HepG2 (cell line): Measurements from ENCODE around the gene SRSF7. TPM values are rescaled to one million over a fixed set of nuclear protein-coding genes. Genes with fewer than 3 reads are reported as not detected.
A peak's percentile ranks its signal among the peaks of the same experiment; 100 is the strongest.

Experiments
- DDIT3 ChIP-seq: sonication (generic); formaldehyde crosslinking; IDR thresholded peaks from 2 replicates; pipeline ENCODE4 v1.4.0; 2020; ENCODE audit warnings: mild to moderate bottlenecking, missing genetic modification reagents
- E2F2 ChIP-seq: sonication (generic); formaldehyde crosslinking; IDR thresholded peaks from 2 replicates; pipeline ENCODE4 v1.4.0; 2020; ENCODE audit warnings: missing genetic modification reagents, borderline replicate concordance
- ERF ChIP-seq: IDR thresholded peaks from 2 replicates; pipeline ENCODE4 v1.6.1; 2018; ENCODE audit warnings: missing biosample characterization, missing genetic modification reagents
- FOXC1 ChIP-seq: sonication (generic); formaldehyde crosslinking; IDR thresholded peaks from 2 replicates; pipeline ENCODE4 v1.8.0; 2022; ENCODE audit warnings: mild to moderate bottlenecking, missing genetic modification reagents, borderline replicate concordance
- HNF1A ChIP-seq, 2 experiments: sonication (generic) in 1 of 2; formaldehyde crosslinking in 1 of 2; IDR thresholded peaks; 2 replicates each; pipeline versions ENCODE4 v1.4.0 to v1.6.1; 2016 to 2020; ENCODE audit warnings: borderline replicate concordance in 1 of 2, low read depth in 1 of 2, mild to moderate bottlenecking in 1 of 2, missing genetic modification reagents in 1 of 2
- HNF4G ChIP-seq, 2 experiments: sonication (generic) in 1 of 2; formaldehyde crosslinking in 1 of 2; IDR thresholded peaks; 2 replicates each; pipeline versions ENCODE4 v1.4.0 to v1.6.1; 2011 to 2020; ENCODE audit warnings: borderline replicate concordance in 2 of 2, low read depth in 2 of 2, mild to moderate bottlenecking in 2 of 2, low read length in 1 of 2, missing genetic modification reagents in 1 of 2, moderate library complexity in 1 of 2
- KLF12 ChIP-seq: sonication (generic); formaldehyde crosslinking; IDR thresholded peaks from 2 replicates; pipeline ENCODE4 v1.4.0; 2020; ENCODE audit warnings: missing genetic modification reagents, borderline replicate concordance
- PBX3 ChIP-seq: sonication (generic); formaldehyde crosslinking; IDR thresholded peaks from 2 replicates; pipeline ENCODE4 v1.8.1; 2023; ENCODE audit warnings: missing genetic modification reagents, inconsistent platforms, borderline replicate concordance
- PTBP1 ChIP-seq: fragments of 200-400 bp; formaldehyde crosslinking; IDR thresholded peaks from 2 replicates; pipeline ENCODE4 v1.6.1; 2018; ENCODE audit warnings: low read length, low read depth; ENCODE audit not compliant: poor library complexity, severe bottlenecking
- RFX3 ChIP-seq: IDR thresholded peaks from 2 replicates; pipeline ENCODE4 v1.6.1; 2016; ENCODE audit warnings: missing biosample characterization, missing genetic modification reagents
- SUZ12 ChIP-seq: fragments of 150-350 bp; IDR thresholded peaks from 2 replicates; pipeline ENCODE4 v1.6.1; 2014; ENCODE audit warnings: low read depth, low read length
- ZBTB33 ChIP-seq: sonication (generic); formaldehyde crosslinking; IDR thresholded peaks from 2 replicates; pipeline ENCODE4 v1.4.0; 2020; ENCODE audit warnings: missing genetic modification reagents
- ZC3H4 ChIP-seq: sonication (generic); formaldehyde crosslinking; IDR thresholded peaks from 2 replicates; pipeline ENCODE4 v1.4.0; 2020; ENCODE audit warnings: missing genetic modification reagents, borderline replicate concordance
- ZNF512B ChIP-seq: sonication (generic); formaldehyde crosslinking; IDR thresholded peaks from 2 replicates; pipeline ENCODE4 v1.5.1; 2020; ENCODE audit warnings: missing genetic modification reagents, mild to moderate bottlenecking, borderline replicate concordance
- polyA plus RNA-seq, 8 experiments: library from polyadenylated mRNA; depleted of rRNA in 3 of 8; stranded (reverse) in 7 of 8; unstranded in 1 of 8; fragments of >200 nt; fragmentation: Illumina TruSeq in 4 of 8; extraction: Trizol in 4 of 8; gene quantifications; 2 replicates each; pipeline versions ENCODE4 v1.2.1 to v1.2.3, GENCODE V29; 2011 to 2016; ENCODE audit warnings: low read depth in 4 of 8, missing spikeins in 1 of 8, mixed read lengths in 1 of 8; ENCODE audit not compliant: insufficient read depth in 1 of 8
- total RNA-seq, 5 experiments: library from RNA; depleted of rRNA; stranded (reverse); fragments of >200 nt; fragmentation: Illumina TruSeq; extraction: Trizol; gene quantifications; 2 replicates each; pipeline ENCODE4 v1.2.3, GENCODE V29; 2016; ENCODE audit warnings: low read depth in 1 of 5

SRSF7 gene
- total and polyA plus RNA-seq, 2 of the 13 experiments (the other 11 are each of a cell fraction or from before 2014, with no cell fraction given) = 172 to 275 TPM

- TF ChIP-seq PBX3 (CRISPR knock-in tag) (no peak), RFX3 (CRISPR knock-in tag) (peak; percentile 92), DDIT3 (CRISPR knock-in tag) (peak; percentile 37; the same call in 1 of the 2 replicates), ZNF512B (CRISPR knock-in tag) (no peak), KLF12 (peak; percentile 27), PTBP1 (peak; percentile 47), ZC3H4 (CRISPR knock-in tag) (peak; percentile 72; the same call in 1 of the 2 replicates), E2F2 (CRISPR knock-in tag) (peak; percentile 46; the same call in 1 of the 2 replicates), HNF1A (IDR thresholded peaks at IDR 0.05; ENCODE audit: low read depth) (no peak; the same call in 1 of the 2 replicates), HNF1A (CRISPR knock-in tag; IDR thresholded peaks at IDR 0.05; ENCODE audit: borderline replicate concordance) (peak; percentile 75), FOXC1 (CRISPR knock-in tag) (peak; percentile 73; the same call in 1 of the 2 replicates), SUZ12 (no peak), HNF4G (IDR thresholded peaks at IDR 0.05; ENCODE audit: borderline replicate concordance, low read depth, low read length) (no peak; the same call in 1 of the 2 replicates), HNF4G (CRISPR knock-in tag; IDR thresholded peaks at IDR 0.05; ENCODE audit: borderline replicate concordance, low read depth) (no peak; the same call in 1 of the 2 replicates), ZBTB33 (CRISPR knock-in tag) (peak; percentile 30), ERF (CRISPR knock-in tag) (peak; percentile 93)
Observed at GRCh38 chr2:38750891-38751595, at the start of gene SRSF7 (continued).
